B cell (primary cell): ENCODE data around the gene PAM16. TPM values are rescaled to one million over a fixed set of nuclear protein-coding genes. Genes with fewer than 3 reads are reported as not detected.

Experiments used
- ATAC-seq: fragments of 200-7000 bp; cut with Tn5 transposase; one replicate; pipeline ENCODE4 v1.10.0; 2021; ENCODE audit warnings: low read depth, mild to moderate bottlenecking, moderate number of reproducible peaks, moderate library complexity
- CTCF ChIA-PET: fragments of 350-600 bp; sonication (Branson Sonifier 250); formaldehyde crosslinking; loops from one replicate; lab custom pipeline; 2021; ENCODE audit warnings: antibody characterized with exemption, inconsistent platforms; lab: Charles Lee
- POLR2A ChIA-PET: fragments of 350-600 bp; sonication (Branson Sonifier 250); formaldehyde crosslinking; loops from one replicate; lab custom pipeline; 2021; ENCODE audit warnings: antibody characterized with exemption; lab: Charles Lee
- DNase-seq: peaks from one replicate; pipeline ENCODE4 v3.0.0; 2013
- H2AFZ ChIP-seq: 2 replicates; pipeline ENCODE4 v1.6.1; 2012; ENCODE audit warnings: mild to moderate bottlenecking, low read depth, low read length; ENCODE audit not compliant: insufficient read depth, poor library complexity, severe bottlenecking
- H3K27ac ChIP-seq, 2 donors: 1 replicate in 1 of 2; 2 replicates in 1 of 2; pipeline ENCODE4 v1.5.1; 2012 to 2013; ENCODE audit warnings: low read length in 2 of 2, mild to moderate bottlenecking in 2 of 2, moderate library complexity in 1 of 2
- H3K27me3 ChIP-seq, 4 experiments: fragments of 200-600 bp in 1 of 4; sonication (generic) in 1 of 4; replicated peaks in 1 of 4; 1 replicate in 2 of 4; 2 replicates in 2 of 4; pipeline versions ENCODE4 v1.6.1 to v1.7.0; 2013 to 2016; ENCODE audit warnings: low read length in 3 of 4, mild to moderate bottlenecking in 2 of 4, mixed read lengths in 1 of 4, moderate library complexity in 1 of 4; ENCODE audit not compliant: insufficient read depth in 4 of 4, control insufficient read depth in 3 of 4; ENCODE audit errors: control extremely low read depth in 1 of 4
- H3K36me3 ChIP-seq, 2 experiments: replicated peaks in 1 of 2; 1 replicate in 1 of 2; 2 replicates in 1 of 2; pipeline versions ENCODE4 v1.6.1 to v1.7.1; 2013; ENCODE audit warnings: low read length in 1 of 2; ENCODE audit not compliant: insufficient read depth in 2 of 2, control insufficient read depth in 1 of 2; ENCODE audit errors: control extremely low read depth in 1 of 2, extremely low read depth in 1 of 2
- H3K4me1 ChIP-seq, 2 donors: fragments of 200-600 bp in 1 of 2; sonication (generic) in 1 of 2; 1 replicate in 1 of 2; 2 replicates in 1 of 2; pipeline versions ENCODE4 v1.5.1 to v1.6.1; 2013 to 2017; ENCODE audit warnings: low read length in 2 of 2; ENCODE audit not compliant: control insufficient read depth in 2 of 2, insufficient read depth in 2 of 2
- H3K4me2 ChIP-seq: replicated peaks from 2 replicates; pipeline ENCODE3; 2012; ENCODE audit warnings: mild to moderate bottlenecking, low read depth, low read length; ENCODE audit not compliant: poor library complexity, severe bottlenecking
- H3K4me3 ChIP-seq, 5 experiments: fragments of 200-600 bp in 1 of 5; sonication (generic) in 1 of 5; 1 replicate in 3 of 5; 2 replicates in 2 of 5; pipeline versions ENCODE4 v1.5.1 to v1.7.0; 2011 to 2016; ENCODE audit warnings: low read length in 4 of 5, mild to moderate bottlenecking in 4 of 5, low read depth in 2 of 5, control low read depth in 1 of 5, moderate library complexity in 1 of 5; ENCODE audit not compliant: insufficient read depth in 1 of 5; ENCODE audit errors: control extremely low read depth in 1 of 5, extremely low read depth in 1 of 5
- H3K79me2 ChIP-seq: fragments of 200-600 bp; sonication (generic); one replicate; pipeline ENCODE4 v1.6.0; 2016; ENCODE audit warnings: low read length; ENCODE audit not compliant: control insufficient read depth, insufficient read depth
- H3K9ac ChIP-seq: fragments of 200-600 bp; sonication (generic); 2 replicates; pipeline ENCODE4 v1.6.1; 2017; ENCODE audit warnings: mild to moderate bottlenecking, low read length, moderate library complexity
- H3K9me3 ChIP-seq, 3 donors: one replicate each; pipeline versions ENCODE4 v1.6.1 to v1.7.1; 2013; ENCODE audit warnings: low read length in 2 of 3; ENCODE audit not compliant: control insufficient read depth in 2 of 3, insufficient read depth in 1 of 3; ENCODE audit errors: control extremely low read depth in 1 of 3
- H4K20me1 ChIP-seq: 2 replicates; pipeline ENCODE4 v1.6.0; 2012; ENCODE audit warnings: mild to moderate bottlenecking, low read length; ENCODE audit not compliant: insufficient read depth, control insufficient read depth, poor library complexity, severe bottlenecking
- H3K27ac Mint-ChIP-seq: one replicate; pipeline ENCODE4 v1.8.0; 2021; ENCODE audit warnings: mixed read lengths
- H3K27me3 Mint-ChIP-seq: one replicate; pipeline ENCODE4 v1.8.0; 2021; ENCODE audit warnings: mixed read lengths
- H3K4me1 Mint-ChIP-seq: one replicate; pipeline ENCODE4 v1.8.0; 2021; ENCODE audit warnings: mixed read lengths
- H3K4me3 Mint-ChIP-seq: one replicate; pipeline ENCODE4 v1.8.0; 2021; ENCODE audit warnings: mixed read lengths
- H3K9me3 Mint-ChIP-seq: one replicate; pipeline ENCODE4 v1.8.0; 2022; ENCODE audit warnings: mixed read lengths; ENCODE audit not compliant: insufficient read depth
- CTCF ChIP-seq: fragments of 200-600 bp; IDR thresholded peaks from one replicate; pipeline ENCODE4 v1.8.0; 2022; ENCODE audit warnings: antibody characterized with exemption, mild to moderate bottlenecking
- EZH2 ChIP-seq: IDR thresholded peaks from 2 replicates; pipeline ENCODE4 v1.6.1; 2012; ENCODE audit warnings: borderline replicate concordance, low read depth, mild to moderate bottlenecking, moderate library complexity, low read length; ENCODE audit not compliant: insufficient read depth, poor library complexity, severe bottlenecking
- WGBS: methylation state at CpG from one replicate; pipeline ENCODE4 v1.1.5; 2013; ENCODE audit warnings: missing lambda C conversion rate; ENCODE audit not compliant: insufficient coverage; 5-methylcytosine and 5-hydroxymethylcytosine counted together
- intact Hi-C: fragments of 100-400 bp; cut with micrococcal nuclease; formaldehyde crosslinking; loops from one replicate; pipeline ENCODE4 v1.10.0; 2022
- polyA plus RNA-seq: library from polyadenylated mRNA; depleted of rRNA; stranded (reverse); fragments of >200 nt; gene quantifications from 2 replicates; pipeline ENCODE4 v1.2.3, GENCODE V29; 2012
- total RNA-seq, 2 donors: library from RNA; stranded (reverse); fragments of 120-200 nt in 1 of 2; gene quantifications; 1 replicate in 1 of 2; 2 replicates in 1 of 2; pipeline versions ENCODE4 v1.2.3 to v1.2.4, GENCODE V29; 2013 to 2022

PAM16 gene
- total and polyA plus RNA-seq, 2 donors (not counting 1 experiment from before 2014, with no cell fraction given) = 57.3 to 64.1 TPM

GRCh38 chr16:4349332-4349731, 1.8 kb downstream of the PAM16 start:
- Histone ChIP-seq H3K9ac (no peak overlapping the region), H3K4me3 (no peak overlapping the region), H3K9me3 (no peaks in the 10 kb centered on the region), H3K36me3 (peaks cover 1% of the 10 kb centered on the region in 2 experiments), H4K20me1 (peaks cover 37% of the 10 kb centered on the region), H3K4me2 (peak overlapping the region; percentile 35), H3K4me1 (peaks cover 9 to 17% of the 10 kb centered on the region in 2 donors), H2AFZ (no peak overlapping the region), H3K79me2 (peaks cover 40% of the 10 kb centered on the region), H3K27me3 (no peaks in the 10 kb centered on the region), H3K27ac (no peak overlapping the region)
- ChIA-PET CTCF (interaction anchor here (1.2 to 1.4 kb wide), 2 partner anchors 10 to 607 kb away, joined by 3 read pairs; no protein-coding TSS in a partner anchor), POLR2A (interaction anchor here (0.6 to 0.7 kb wide), 2 partner anchors 128 to 267 kb away, joined by 3 to 5 read pairs; no protein-coding TSS in a partner anchor)
- ATAC-seq (no peak), DNase-seq (no peak)
- H3K4me1 Mint-ChIP-seq = peaks cover 24% of the 10 kb centered on the region
- intact Hi-C loops = no loop called here
- H3K4me3 Mint-ChIP-seq = no peak overlapping the region
- no peak overlapping the region for H3K27ac Mint-ChIP-seq
- no peaks in the 10 kb centered on the region for H3K9me3 Mint-ChIP-seq
- TF ChIP-seq EZH2 (no peak), CTCF (no peak)
- no peaks in the 10 kb centered on the region for H3K27me3 Mint-ChIP-seq
- 100% methylated on average over 2 of the region's 5 CpGs for WGBS

DNA sequence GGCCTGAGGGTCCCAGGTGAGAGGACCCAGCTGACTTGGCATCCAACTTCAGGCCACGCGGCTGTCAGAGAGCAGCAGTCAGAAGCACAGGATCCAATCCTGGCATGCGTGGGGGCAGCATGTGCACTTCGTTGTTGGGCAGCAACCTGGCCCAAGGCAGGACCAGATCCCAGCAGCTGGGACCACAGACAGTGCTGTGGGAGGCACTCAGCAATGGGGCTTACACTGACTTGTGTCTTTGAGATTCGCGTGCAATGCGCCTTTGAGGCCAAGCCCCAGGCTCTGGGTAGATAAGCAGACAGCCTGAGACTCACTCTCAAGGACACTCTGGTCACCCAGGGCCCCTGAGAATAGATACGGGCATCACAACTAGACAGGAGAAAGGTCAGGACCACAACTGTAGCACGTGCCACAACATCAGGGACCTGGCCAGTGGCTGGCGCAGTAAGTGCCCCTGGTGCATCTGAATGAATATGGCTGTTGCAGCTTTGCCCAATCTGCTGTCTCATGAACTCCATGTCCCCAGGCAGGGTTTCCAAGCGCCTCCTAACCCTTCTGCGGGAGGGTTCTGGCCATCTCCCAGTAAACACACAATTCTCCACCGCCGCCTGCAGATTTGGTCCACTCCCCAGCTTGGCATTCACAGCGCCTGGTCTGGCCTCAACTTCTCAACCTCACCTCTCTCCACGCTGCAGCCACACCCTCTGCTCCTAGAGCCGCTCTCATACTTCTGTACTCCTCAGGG, 3.2 kb downstream of the PAM16 start:
- Histone ChIP-seq H3K4me3 (no peak overlapping the region), H3K79me2 (peaks cover 54% of the 10 kb centered on the region), H3K9me3 (no peaks in the 10 kb centered on the region), H3K36me3 (peaks cover 0 to 1% of the 10 kb centered on the region in 2 experiments), H3K4me2 (no peak overlapping the region), H3K27me3 (no peaks in the 10 kb centered on the region), H3K27ac (no peak overlapping the region), H3K9ac (no peak overlapping the region), H2AFZ (no peak overlapping the region), H3K4me1 (peaks cover 9 to 17% of the 10 kb centered on the region in 2 donors), H4K20me1 (peaks cover 51% of the 10 kb centered on the region)
- 96% methylated on average over 17 of the region's 17 CpGs for WGBS
- intact Hi-C loops = no loop called here
- H3K4me1 Mint-ChIP-seq = peaks cover 24% of the 10 kb centered on the region
- DNase-seq (no peak), ATAC-seq (no peak)
- ChIA-PET CTCF (interaction anchor here (0.6 to 2.0 kb wide), 3 partner anchors 55 to 738 kb away, joined by 3 to 5 read pairs (median 4); no protein-coding TSS in a partner anchor), POLR2A (no interaction called here)
- H3K27ac Mint-ChIP-seq = no peak overlapping the region
- TF ChIP-seq EZH2 (no peak), CTCF (no peak)
- H3K9me3 Mint-ChIP-seq = no peaks in the 10 kb centered on the region
- no peaks in the 10 kb centered on the region for H3K27me3 Mint-ChIP-seq
- peak overlapping the region; percentile 24 for H3K4me3 Mint-ChIP-seq
